Central memory CD8-positive, alpha-beta T cell (primary cell): ENCODE measurements around the gene PHEX.

Source experiments
- ATAC-seq: fragments of 150-1000 bp; cut with Tn5 transposase; replicated peaks from 2 replicates; pipeline ENCODE4 v1.10.0; 2022; ENCODE audit warnings: mild to moderate bottlenecking, moderate FRiP score, moderate number of reproducible peaks; ENCODE audit not compliant: poor library complexity, severe bottlenecking; ENCODE audit errors: extremely low read depth
- DNase-seq, 2 donors: peaks; one replicate each; pipeline ENCODE4 v3.0.0; 2021; ENCODE audit warnings: low spot score in 2 of 2
- H3K27ac Mint-ChIP-seq: one replicate; pipeline ENCODE4 v1.8.0; 2022; ENCODE audit warnings: low read depth, mild to moderate bottlenecking, moderate library complexity, mixed read lengths
- H3K27me3 Mint-ChIP-seq: one replicate; pipeline ENCODE4 v1.8.0; 2022; ENCODE audit warnings: mixed read lengths
- H3K36me3 Mint-ChIP-seq: one replicate; pipeline ENCODE4 v1.8.0; 2022; ENCODE audit warnings: mild to moderate bottlenecking, moderate library complexity, mixed read lengths; ENCODE audit not compliant: insufficient read depth
- H3K4me1 Mint-ChIP-seq: one replicate; pipeline ENCODE4 v1.8.0; 2022; ENCODE audit warnings: mixed read lengths
- H3K4me3 Mint-ChIP-seq: one replicate; pipeline ENCODE4 v1.8.0; 2022; ENCODE audit warnings: mild to moderate bottlenecking, moderate library complexity, mixed read lengths
- H3K9me3 Mint-ChIP-seq: one replicate; pipeline ENCODE4 v1.8.0; 2022; ENCODE audit warnings: mixed read lengths

The PHEX gene

GRCh38 chrX:22118161-22118830, 86.2 kb downstream of the PHEX start:
- DNase-seq (no peak), ATAC-seq (no peak)
- H3K4me3 Mint-ChIP-seq: no peak overlapping the region
- H3K27me3 Mint-ChIP-seq: no peaks in the 10 kb centered on the region
- no peaks in the 10 kb centered on the region for H3K4me1 Mint-ChIP-seq
- no peaks in the 10 kb centered on the region for H3K36me3 Mint-ChIP-seq
- no peaks in the 10 kb centered on the region for H3K9me3 Mint-ChIP-seq
- no peak overlapping the region for H3K27ac Mint-ChIP-seq

- Mint-ChIP-seq H3K9me3 (no peaks in the 10 kb centered on the region), H3K4me3 (no peak overlapping the region), H3K36me3 (no peaks in the 10 kb centered on the region), H3K27ac (no peak overlapping the region), H3K27me3 (no peaks in the 10 kb centered on the region), H3K4me1 (no peaks in the 10 kb centered on the region)
- DNase-seq: no peak
- ATAC-seq: no peak
Observed at GRCh38 chrX:22121161-22121560, 89.0 kb downstream of the PHEX start.

- Mint-ChIP-seq H3K36me3 (no peaks in the 10 kb centered on the region), H3K4me3 (no peak overlapping the region), H3K4me1 (no peaks in the 10 kb centered on the region), H3K9me3 (no peaks in the 10 kb centered on the region), H3K27me3 (no peaks in the 10 kb centered on the region), H3K27ac (no peak overlapping the region)
- ATAC-seq (no peak), DNase-seq (no peak)
Observed at GRCh38 chrX:22122510-22122909, 90.4 kb downstream of the PHEX start.

GRCh38 chrX:22124098-22124497, 92.0 kb downstream of the PHEX start:
- DNase-seq: no peak
- no peaks in the 10 kb centered on the region for H3K9me3 Mint-ChIP-seq

GRCh38 chrX:22125481-22125880, 93.4 kb downstream of the PHEX start:
- H3K4me1 Mint-ChIP-seq: no peaks in the 10 kb centered on the region
- no peak for DNase-seq
- no peak overlapping the region for H3K27ac Mint-ChIP-seq
- no peaks in the 10 kb centered on the region for H3K9me3 Mint-ChIP-seq
- no peak for ATAC-seq
- H3K27me3 Mint-ChIP-seq: peaks cover 9% of the 10 kb centered on the region
- H3K36me3 Mint-ChIP-seq: no peaks in the 10 kb centered on the region
- no peak overlapping the region for H3K4me3 Mint-ChIP-seq

More at GRCh38 chrX:22124098-22124497, 92.0 kb downstream of the PHEX start:
- no peaks in the 10 kb centered on the region for H3K36me3 Mint-ChIP-seq
- no peak overlapping the region for H3K4me3 Mint-ChIP-seq
- ATAC-seq: no peak
- no peaks in the 10 kb centered on the region for H3K27me3 Mint-ChIP-seq
- H3K4me1 Mint-ChIP-seq: no peaks in the 10 kb centered on the region
- H3K27ac Mint-ChIP-seq: no peak overlapping the region

GRCh38 chrX:22126327-22126726, 94.2 kb downstream of the PHEX start:
- Mint-ChIP-seq H3K27ac (no peak overlapping the region), H3K27me3 (peaks cover 17% of the 10 kb centered on the region), H3K4me3 (no peak overlapping the region), H3K36me3 (no peaks in the 10 kb centered on the region), H3K9me3 (no peaks in the 10 kb centered on the region), H3K4me1 (no peaks in the 10 kb centered on the region)
- no peak for ATAC-seq
- DNase-seq: no peak

GRCh38 chrX:22128961-22129360, 96.8 kb downstream of the PHEX start:
- Mint-ChIP-seq H3K9me3 (no peaks in the 10 kb centered on the region), H3K4me3 (no peak overlapping the region), H3K27ac (no peak overlapping the region), H3K36me3 (no peaks in the 10 kb centered on the region), H3K4me1 (no peaks in the 10 kb centered on the region), H3K27me3 (peaks cover 22% of the 10 kb centered on the region)
- no peak for DNase-seq
- ATAC-seq: no peak

- no peak overlapping the region for H3K27ac Mint-ChIP-seq
- H3K4me3 Mint-ChIP-seq: no peak overlapping the region
- no peak for ATAC-seq
Observed at GRCh38 chrX:22134681-22135080, 102.6 kb downstream of the PHEX start.

GRCh38 chrX:22135171-22135711, 103.1 kb downstream of the PHEX start:
- H3K27me3 Mint-ChIP-seq: peaks cover 15% of the 10 kb centered on the region
- H3K4me1 Mint-ChIP-seq: no peaks in the 10 kb centered on the region
- H3K9me3 Mint-ChIP-seq: no peaks in the 10 kb centered on the region
- DNase-seq (no peak), ATAC-seq (no peak)
- H3K4me3 Mint-ChIP-seq: no peak overlapping the region
- no peaks in the 10 kb centered on the region for H3K36me3 Mint-ChIP-seq
- no peak overlapping the region for H3K27ac Mint-ChIP-seq

More at GRCh38 chrX:22134681-22135080, 102.6 kb downstream of the PHEX start:
- Mint-ChIP-seq H3K4me1 (no peaks in the 10 kb centered on the region), H3K36me3 (no peaks in the 10 kb centered on the region), H3K9me3 (no peaks in the 10 kb centered on the region), H3K27me3 (peaks cover 21% of the 10 kb centered on the region)
- no peak for DNase-seq

- no peaks in the 10 kb centered on the region for H3K4me1 Mint-ChIP-seq
- DNase-seq (no peak), ATAC-seq (no peak)
- H3K4me3 Mint-ChIP-seq: no peak overlapping the region
- peaks cover 6% of the 10 kb centered on the region for H3K27me3 Mint-ChIP-seq
- H3K36me3 Mint-ChIP-seq: no peaks in the 10 kb centered on the region
- no peaks in the 10 kb centered on the region for H3K9me3 Mint-ChIP-seq
- no peak overlapping the region for H3K27ac Mint-ChIP-seq
Observed at GRCh38 chrX:22135994-22136684, 104.0 kb downstream of the PHEX start.

GRCh38 chrX:22136711-22137110, 104.6 kb downstream of the PHEX start:
- no peak for ATAC-seq
- Mint-ChIP-seq H3K27ac (no peak overlapping the region), H3K36me3 (no peaks in the 10 kb centered on the region), H3K9me3 (no peaks in the 10 kb centered on the region), H3K4me3 (no peak overlapping the region), H3K4me1 (no peaks in the 10 kb centered on the region), H3K27me3 (peaks cover under 1% of the 10 kb centered on the region)
- no peak for DNase-seq

- DNase-seq: no peak
- Mint-ChIP-seq H3K9me3 (no peaks in the 10 kb centered on the region), H3K36me3 (no peaks in the 10 kb centered on the region), H3K4me3 (no peak overlapping the region), H3K27ac (no peak overlapping the region), H3K27me3 (no peaks in the 10 kb centered on the region), H3K4me1 (no peaks in the 10 kb centered on the region)
- no peak for ATAC-seq
Observed at GRCh38 chrX:22139822-22140221, 107.7 kb downstream of the PHEX start.
